Ascending aorta (tissue), 2 donors: ENCODE measurements around the gene MRPL20. TPM values are rescaled to one million over a fixed set of nuclear protein-coding genes. Genes with fewer than 3 reads are reported as not detected.

ENCODE experiments used
- DNase-seq, 2 donors: peaks; one replicate each; pipeline ENCODE4 v3.0.0-alpha.2; 2019; ENCODE audit warnings: low spot score in 2 of 2
- H3K27ac ChIP-seq, 2 donors: fragments of 200-600 bp; sonication (generic); one replicate each; pipeline ENCODE4 v1.5.1; 2016 to 2017; ENCODE audit warnings: mild to moderate bottlenecking in 1 of 2
- H3K27me3 ChIP-seq: fragments of 200-600 bp; sonication (generic); one replicate; pipeline ENCODE4 v1.5.1; 2017
- H3K36me3 ChIP-seq, 2 donors: fragments of 200-600 bp; sonication (generic); one replicate each; pipeline ENCODE4 v1.5.1; 2016
- H3K4me1 ChIP-seq, 2 donors: fragments of 200-600 bp; sonication (generic); one replicate each; pipeline ENCODE4 v1.5.1; 2016 to 2017; ENCODE audit warnings: mild to moderate bottlenecking in 1 of 2
- H3K4me3 ChIP-seq, 2 donors: fragments of 200-600 bp; sonication (generic); one replicate each; pipeline ENCODE4 v1.5.1; 2016 to 2017; ENCODE audit warnings: mild to moderate bottlenecking in 1 of 2
- H3K9me3 ChIP-seq, 2 donors: fragments of 200-600 bp; sonication (generic); one replicate each; pipeline ENCODE4 v1.5.1; 2016
- CTCF ChIP-seq, 3 experiments: fragments of 200-600 bp in 2 of 3; fragments of 450-650 bp in 1 of 3; sonication (generic) in 2 of 3; IDR thresholded peaks; one replicate each; pipeline ENCODE4 v1.5.1; 2016 to 2019; ENCODE audit warnings: antibody characterized with exemption in 3 of 3, mild to moderate bottlenecking in 1 of 3, moderate library complexity in 1 of 3
- intact Hi-C: fragments of 100-400 bp; cut with DNase I; formaldehyde crosslinking; loops from one replicate; pipeline ENCODE4 v1.15.1; 2023
- total RNA-seq: library from RNA; depleted of rRNA; stranded (reverse); fragments of >200 nt; gene quantifications from one replicate; pipeline ENCODE4 v1.1.0, GENCODE V29; 2016

Gene MRPL20
- total RNA-seq, 1 donor from 2014 or later = 63.4 TPM

- Histone ChIP-seq H3K4me1 (peaks cover 6 to 11% of the 10 kb centered on the region in 2 donors), H3K9me3 (no peaks in the 10 kb centered on the region), H3K27ac (no peak overlapping the region), H3K4me3 (no peak overlapping the region), H3K27me3 (no peaks in the 10 kb centered on the region), H3K36me3 (no peaks in the 10 kb centered on the region)
- intact Hi-C loops = no loop called here
- TF ChIP-seq CTCF (IDR thresholded peaks at IDR 0.05) = no peak
- no peak for DNase-seq
These were observed 19.5 kb upstream of the MRPL20 start for GRCh38 chr1:1426496-1427105.

- Histone ChIP-seq H3K4me1 (peaks cover 6 to 9% of the 10 kb centered on the region in 2 donors), H3K27ac (no peak overlapping the region), H3K4me3 (no peak overlapping the region), H3K9me3 (no peaks in the 10 kb centered on the region), H3K36me3 (no peaks in the 10 kb centered on the region), H3K27me3 (no peaks in the 10 kb centered on the region)
- no peak for TF ChIP-seq CTCF (IDR thresholded peaks at IDR 0.05)
- no peak for DNase-seq
- intact Hi-C loops = no loop called here
These were observed 18.8 kb upstream of the MRPL20 start for GRCh38 chr1:1425753-1426495.

GRCh38 chr1:1425426-1425752, 18.3 kb upstream of the MRPL20 start:
- no peaks in the 10 kb centered on the region for H3K27me3 ChIP-seq
- DNase-seq = no peak
- intact Hi-C loops = no loop called here
- peaks cover 2 to 4% of the 10 kb centered on the region in 2 donors for H3K4me1 ChIP-seq
- H3K4me3 ChIP-seq = no peak overlapping the region
- no peak overlapping the region for H3K27ac ChIP-seq
- H3K9me3 ChIP-seq = no peaks in the 10 kb centered on the region
- TF ChIP-seq CTCF (IDR thresholded peaks at IDR 0.05) = no peak
- H3K36me3 ChIP-seq = no peaks in the 10 kb centered on the region

- Histone ChIP-seq H3K4me3 (no peak overlapping the region), H3K9me3 (no peaks in the 10 kb centered on the region), H3K36me3 (no peaks in the 10 kb centered on the region), H3K4me1 (peaks cover 0 to 2% of the 10 kb centered on the region in 2 donors), H3K27me3 (no peaks in the 10 kb centered on the region), H3K27ac (no peak overlapping the region)
- DNase-seq = no peak
- intact Hi-C loops = no loop called here
- TF ChIP-seq CTCF (IDR thresholded peaks at IDR 0.05) = no peak
These were observed 17.6 kb upstream of the MRPL20 start for GRCh38 chr1:1424707-1425106.

- H3K9me3 ChIP-seq = no peaks in the 10 kb centered on the region
- intact Hi-C loops = no loop called here
- no peak overlapping the region for H3K4me3 ChIP-seq
- no peak overlapping the region for H3K27ac ChIP-seq
- no peak for DNase-seq
- no peaks in the 10 kb centered on the region for H3K36me3 ChIP-seq
- H3K4me1 ChIP-seq = peaks cover 0 to 2% of the 10 kb centered on the region in 2 donors
- TF ChIP-seq CTCF (IDR thresholded peaks at IDR 0.05) = no peak
- H3K27me3 ChIP-seq = no peaks in the 10 kb centered on the region
These were observed 16.1 kb upstream of the MRPL20 start for GRCh38 chr1:1423245-1423597.
